Erythroblast (primary cell): ENCODE results near the gene TRIOBP.
"Not testable (repeated sequence)": the region's sequence is repeated elsewhere in the genome, so short reads cannot be mapped to it uniquely, and the experiment has no call there.

ENCODE experiments used
- DNase-seq, 2 experiments: peaks; one replicate each; lab custom pipeline; 2025; lab: John Stamatoyannopoulos, UW
- GATA1 ChIP-seq: IDR thresholded peaks from 2 replicates; pipeline ENCODE4 v1.6.1; 2011; ENCODE audit warnings: low read depth, mild to moderate bottlenecking, control low read depth, low read length, moderate library complexity
- POLR2A ChIP-seq: IDR thresholded peaks from 2 replicates; pipeline ENCODE4 v1.6.1; 2011; ENCODE audit warnings: mild to moderate bottlenecking, low read length

TRIOBP gene

GRCh38 chr22:37782340-37783168 lies 85.7 kb downstream of the TRIOBP start:
- DNase-seq: no peak
- TF ChIP-seq GATA1: no peak
- no peak for TF ChIP-seq POLR2A

- DNase-seq: no peak
- TF ChIP-seq POLR2A (no peak), GATA1 (no peak)
Observed at GRCh38 chr22:37784829-37785495, 88.1 kb downstream of the TRIOBP start.

GRCh38 chr22:37790234-37790633 lies 93.4 kb downstream of the TRIOBP start:
- DNase-seq: no peak

GRCh38 chr22:37792494-37792893 lies 95.6 kb downstream of the TRIOBP start:
- TF ChIP-seq POLR2A (no peak), GATA1 (no peak)
- no peak for DNase-seq

More at GRCh38 chr22:37790234-37790633, 93.4 kb downstream of the TRIOBP start:
- no peak for TF ChIP-seq POLR2A
- no peak for TF ChIP-seq GATA1

GRCh38 chr22:37794376-37794775 lies 97.5 kb downstream of the TRIOBP start:
- TF ChIP-seq POLR2A: no peak
- TF ChIP-seq GATA1: no peak
- no peak for DNase-seq

GRCh38 chr22:37796079-37796478 lies 99.2 kb downstream of the TRIOBP start:
- no peak for DNase-seq
- TF ChIP-seq GATA1 (no peak), POLR2A (no peak)

- DNase-seq: not testable (repeated sequence)
Observed at GRCh38 chr22:37797259-37797658, 100.4 kb downstream of the TRIOBP start.

GRCh38 chr22:37797874-37798500 lies 101.1 kb downstream of the TRIOBP start:
- no peak for TF ChIP-seq POLR2A
- TF ChIP-seq GATA1: no peak
- DNase-seq: no peak

- not testable (repeated sequence) for DNase-seq
Observed at GRCh38 chr22:37799979-37800378, 103.1 kb downstream of the TRIOBP start.

- TF ChIP-seq GATA1 (no peak), POLR2A (no peak)
- DNase-seq: peak; percentile 60 to 76
Observed at GRCh38 chr22:37801946-37802309, 105.1 kb downstream of the TRIOBP start.

- TF ChIP-seq GATA1: no peak
- no peak for TF ChIP-seq POLR2A
Observed at GRCh38 chr22:37802310-37803194, 105.7 kb downstream of the TRIOBP start.

GRCh38 chr22:37803195-37803638 lies 106.4 kb downstream of the TRIOBP start:
- TF ChIP-seq POLR2A: peak; percentile 19
- TF ChIP-seq GATA1: peak; percentile 45
- peak; percentile 97 for DNase-seq

More at GRCh38 chr22:37802310-37803194, 105.7 kb downstream of the TRIOBP start:
- peak; percentile 74 to 89 for DNase-seq
